ENCODE results near the gene IGFL4. TPM values are rescaled to one million over a fixed set of nuclear protein-coding genes. Genes with fewer than 3 reads are reported as not detected.

Gene IGFL4
- total RNA-seq, 2 experiments from 2014 or later = not detected

DNA sequence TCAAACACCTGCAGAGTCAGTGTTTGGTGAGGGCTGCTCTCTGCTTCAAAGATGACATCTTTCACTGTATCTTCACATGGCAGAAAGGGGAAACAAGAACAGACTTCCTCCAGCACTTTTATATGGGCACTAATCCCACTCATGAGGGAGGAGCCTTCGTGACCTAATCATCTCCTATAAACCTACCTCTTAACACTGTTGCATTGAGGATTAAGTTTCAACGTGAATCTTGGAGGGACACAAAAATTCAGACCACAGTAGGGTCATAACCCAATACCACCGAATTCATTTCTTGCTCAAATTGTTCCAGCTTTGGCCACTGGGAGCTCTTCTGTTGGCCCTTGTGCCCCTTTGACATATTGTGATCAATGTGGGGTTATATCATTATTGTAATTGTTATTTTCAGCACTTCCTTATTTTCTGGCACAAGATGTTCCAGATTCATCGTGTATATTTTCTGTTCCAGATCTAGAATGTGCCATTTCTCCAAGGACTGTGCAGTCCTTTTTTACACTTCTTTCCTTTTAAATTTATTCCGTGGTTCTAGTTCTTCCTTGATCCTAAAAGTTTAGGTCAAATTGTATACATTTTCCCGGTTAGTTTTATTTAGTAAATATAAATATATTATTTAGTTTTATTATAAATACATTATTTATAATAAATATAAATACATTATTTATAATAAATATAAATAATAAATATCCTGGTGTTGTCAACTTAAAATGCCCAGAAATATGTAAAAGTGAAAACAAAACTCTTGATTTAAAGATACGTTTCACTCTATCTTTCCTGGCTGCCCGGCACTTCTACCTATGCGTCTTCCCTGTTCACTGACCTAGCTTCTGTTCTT is 35.5 kb upstream of the IGFL4 start:
- ATAC-seq (ENCODE audit: low read depth) = no peak
- Mint-ChIP-seq H3K27me3 (peaks cover 68% of the 10 kb centered on the region), H3K4me1 (peaks cover 5% of the 10 kb centered on the region), H3K9me3 (no peaks in the 10 kb centered on the region), H3K4me3 (no peak overlapping the region), H3K27ac (no peak overlapping the region), H3K36me3 (no peaks in the 10 kb centered on the region)
- no peak for DNase-seq
- POLR2A ChIA-PET = no interaction called here

DNA sequence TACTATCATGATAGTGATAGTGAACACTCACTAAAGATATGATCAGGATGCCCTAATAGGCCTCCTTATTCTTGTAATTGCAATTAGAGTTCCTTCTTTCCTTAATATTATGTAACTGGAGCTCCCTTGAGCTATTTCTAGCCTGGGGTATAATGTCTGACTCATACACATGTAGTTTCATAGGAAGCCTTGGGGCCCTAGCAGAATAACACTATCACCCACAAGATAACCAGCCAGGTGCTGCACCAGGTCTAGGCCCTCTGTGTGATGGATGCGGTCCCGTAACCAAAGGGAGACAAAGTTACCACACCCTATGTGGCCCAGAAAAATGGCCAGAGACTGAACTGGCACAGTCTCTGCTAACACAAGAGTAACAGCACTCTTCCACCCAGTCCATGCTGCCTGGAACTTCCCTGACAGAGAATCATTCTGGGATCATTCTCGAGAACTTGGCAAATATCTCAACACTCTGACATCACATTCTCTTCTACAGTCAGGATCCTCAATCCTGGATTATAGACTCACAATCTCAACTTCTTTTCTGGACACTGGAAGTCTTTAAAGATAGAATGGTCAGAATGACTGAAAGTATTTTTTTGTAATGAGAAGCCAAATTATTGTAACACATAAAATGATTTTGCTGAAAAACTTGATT is 32.6 kb upstream of the IGFL4 start:
- Mint-ChIP-seq H3K9me3 (no peaks in the 10 kb centered on the region), H3K36me3 (no peaks in the 10 kb centered on the region), H3K4me3 (no peak overlapping the region), H3K27ac (no peak overlapping the region), H3K27me3 (peaks cover 76% of the 10 kb centered on the region), H3K4me1 (peaks cover 5% of the 10 kb centered on the region)
- POLR2A ChIA-PET = no interaction called here
- DNase-seq (no peak), ATAC-seq (ENCODE audit: low read depth) (no peak)

DNA sequence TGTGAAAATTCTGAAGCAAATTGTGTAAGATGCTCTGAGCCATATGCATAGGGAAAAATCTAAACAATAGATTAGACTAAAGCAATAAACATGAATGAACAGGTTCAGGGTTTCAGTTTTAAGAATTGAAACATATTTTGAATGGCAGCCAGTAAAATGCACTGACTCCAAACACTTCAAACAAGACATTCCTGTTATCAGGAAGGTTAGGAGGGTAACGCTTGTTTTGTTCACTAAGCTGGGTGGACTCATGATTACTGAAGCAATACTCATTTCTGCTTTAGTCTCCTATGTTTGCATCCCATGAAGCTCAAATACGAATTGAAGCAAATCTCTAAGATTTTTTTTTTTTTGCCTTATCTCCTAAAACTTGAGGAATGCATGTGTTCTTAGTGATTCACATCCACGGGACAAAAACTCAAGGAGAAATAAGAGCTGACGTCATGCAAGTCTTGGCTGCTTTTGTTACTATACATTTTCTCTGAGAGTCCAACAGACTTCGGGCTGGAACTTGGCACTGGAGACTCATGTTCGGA is 29.1 kb upstream of the IGFL4 start:
- Mint-ChIP-seq H3K27ac (no peak overlapping the region), H3K9me3 (no peaks in the 10 kb centered on the region), H3K4me1 (no peaks in the 10 kb centered on the region), H3K27me3 (peaks cover 71% of the 10 kb centered on the region), H3K4me3 (no peak overlapping the region), H3K36me3 (no peaks in the 10 kb centered on the region)
- no peak for DNase-seq
- POLR2A ChIA-PET = no interaction called here
- no peak for ATAC-seq (ENCODE audit: low read depth)

DNA sequence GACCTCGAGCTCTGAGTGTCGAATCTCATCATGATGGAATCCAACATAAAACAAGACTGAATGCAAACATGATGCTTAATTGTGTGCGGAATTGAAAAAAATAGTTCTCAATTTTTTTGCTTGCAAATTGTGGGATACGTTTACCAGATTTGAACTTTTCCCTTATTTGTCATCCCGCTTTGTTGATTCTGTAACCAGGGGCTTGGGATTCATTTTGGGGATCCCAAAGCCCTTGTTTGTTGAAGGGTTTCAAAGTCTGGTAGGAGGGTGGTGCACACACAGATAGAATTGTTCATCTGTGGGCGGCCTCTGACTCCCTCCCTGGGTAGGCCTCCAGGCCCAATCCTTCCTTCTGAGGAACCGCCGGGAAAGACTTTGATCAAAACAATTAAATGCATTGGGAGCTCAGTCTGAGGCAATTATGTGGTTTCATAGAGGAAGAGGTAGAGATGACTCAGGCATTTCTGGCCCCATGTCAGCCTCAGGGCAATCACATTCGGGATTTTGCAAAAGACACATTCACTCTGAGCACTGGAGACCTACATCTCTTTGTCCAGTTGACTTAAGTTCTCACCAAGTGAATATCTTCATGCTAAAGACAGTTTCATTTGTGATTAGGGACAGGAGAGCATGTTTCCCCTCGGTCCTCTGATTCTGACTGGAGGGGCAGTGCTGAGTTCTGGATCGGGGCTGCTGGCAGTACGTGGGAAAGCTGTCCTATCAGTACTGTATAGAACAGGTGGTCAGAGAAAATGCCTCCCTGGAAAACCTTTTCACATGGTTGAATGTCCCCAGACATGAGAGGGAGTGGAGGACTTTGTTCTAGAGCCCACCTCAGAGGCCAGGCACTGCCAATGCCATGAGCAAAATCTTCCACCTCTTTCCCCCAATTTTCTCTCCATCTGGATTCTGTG is 27.8 kb upstream of the IGFL4 start:
- Mint-ChIP-seq H3K4me3 (no peak overlapping the region), H3K4me1 (no peaks in the 10 kb centered on the region)
- no peak for ATAC-seq (ENCODE audit: low read depth)

DNA sequence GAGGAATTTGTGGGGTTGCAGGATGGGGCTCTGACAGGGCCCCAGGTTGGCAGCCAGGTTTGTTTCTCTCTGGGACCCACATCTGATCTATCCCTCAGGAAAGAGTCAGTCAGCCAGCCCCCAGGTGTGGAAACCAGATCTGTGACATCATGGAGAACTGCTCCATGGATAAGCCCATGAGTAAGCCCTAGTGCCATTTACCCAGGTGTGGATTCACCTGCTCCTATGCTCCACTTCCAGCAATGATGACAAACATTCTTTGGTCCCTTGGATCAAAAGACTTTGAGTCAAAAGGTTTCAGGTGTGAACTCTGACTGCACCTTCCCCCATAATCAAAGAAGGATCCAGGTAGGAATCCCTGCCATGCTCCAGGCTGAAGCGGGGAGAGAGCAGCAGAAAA is 26.9 kb upstream of the IGFL4 start:
- no peak for DNase-seq
- Mint-ChIP-seq H3K9me3 (no peaks in the 10 kb centered on the region), H3K4me1 (no peaks in the 10 kb centered on the region), H3K27ac (no peak overlapping the region), H3K4me3 (no peak overlapping the region), H3K36me3 (no peaks in the 10 kb centered on the region), H3K27me3 (peaks cover 60% of the 10 kb centered on the region)
- ATAC-seq (ENCODE audit: low read depth) = no peak
- POLR2A ChIA-PET = no interaction called here

More for the DNA sequence above, 27.8 kb upstream of the IGFL4 start:
- POLR2A ChIA-PET = no interaction called here
- H3K9me3 Mint-ChIP-seq = no peaks in the 10 kb centered on the region
- H3K36me3 Mint-ChIP-seq = no peaks in the 10 kb centered on the region
- no peak overlapping the region for H3K27ac Mint-ChIP-seq
- no peak for DNase-seq
- peaks cover 68% of the 10 kb centered on the region for H3K27me3 Mint-ChIP-seq

DNA sequence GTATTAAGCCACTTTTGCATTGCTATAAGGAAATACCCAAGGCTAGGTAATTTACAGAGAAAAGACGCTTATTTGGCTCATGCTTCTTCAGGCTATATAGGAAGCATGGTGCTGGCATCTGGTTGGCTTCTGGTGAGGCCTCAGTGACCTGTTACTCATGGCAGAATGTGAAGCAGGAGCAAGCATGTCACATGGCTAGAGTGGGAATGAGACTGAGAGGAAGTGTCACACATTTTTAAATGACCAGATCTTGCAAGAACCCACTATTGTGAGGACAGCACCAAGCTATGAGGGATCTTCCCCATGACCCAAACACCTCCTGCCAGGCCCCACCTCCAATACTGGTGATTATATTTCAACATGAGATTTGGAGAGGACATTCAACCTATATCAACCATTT is 25.7 kb upstream of the IGFL4 start:
- no peak for ATAC-seq (ENCODE audit: low read depth)
- no peaks in the 10 kb centered on the region for H3K4me1 Mint-ChIP-seq
- DNase-seq = no peak
- H3K9me3 Mint-ChIP-seq = no peaks in the 10 kb centered on the region
- no peak overlapping the region for H3K27ac Mint-ChIP-seq
- H3K36me3 Mint-ChIP-seq = no peaks in the 10 kb centered on the region
- H3K4me3 Mint-ChIP-seq = no peak overlapping the region
- peaks cover 58% of the 10 kb centered on the region for H3K27me3 Mint-ChIP-seq
- POLR2A ChIA-PET = no interaction called here

DNA sequence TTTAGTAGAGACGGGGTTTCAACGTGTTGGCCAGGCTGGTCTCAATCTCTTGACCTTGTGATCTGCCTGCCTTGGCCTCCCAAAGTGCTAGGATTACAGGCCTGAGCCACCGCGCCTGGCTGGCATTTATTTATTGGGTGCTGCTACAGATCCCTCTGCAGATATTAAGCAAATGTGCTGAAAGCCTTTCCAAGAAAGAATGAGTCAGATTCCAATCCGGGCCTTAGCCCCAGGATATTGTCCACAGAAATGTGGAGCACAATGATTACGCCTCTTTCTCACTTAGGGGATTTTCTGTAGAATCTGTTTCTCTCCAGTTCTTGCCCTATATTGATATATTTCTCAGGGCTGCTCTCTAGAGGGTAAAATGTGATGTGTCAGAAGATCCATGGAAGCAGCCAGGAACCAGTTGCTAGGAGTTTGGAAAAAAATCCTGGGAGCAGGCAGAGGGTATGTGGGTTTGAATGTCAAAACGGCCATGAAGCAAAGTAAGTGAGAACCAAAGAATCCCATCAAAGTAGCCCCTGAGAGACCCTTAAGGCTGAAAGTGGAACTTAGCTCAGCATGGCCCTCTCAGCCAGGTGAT is 24.8 kb upstream of the IGFL4 start:
- Mint-ChIP-seq H3K4me1 (no peaks in the 10 kb centered on the region), H3K36me3 (no peaks in the 10 kb centered on the region), H3K27me3 (peaks cover 53% of the 10 kb centered on the region), H3K4me3 (no peak overlapping the region), H3K9me3 (no peaks in the 10 kb centered on the region), H3K27ac (no peak overlapping the region)
- POLR2A ChIA-PET = no interaction called here
- ATAC-seq (ENCODE audit: low read depth) = no peak
- no peak for DNase-seq

DNA sequence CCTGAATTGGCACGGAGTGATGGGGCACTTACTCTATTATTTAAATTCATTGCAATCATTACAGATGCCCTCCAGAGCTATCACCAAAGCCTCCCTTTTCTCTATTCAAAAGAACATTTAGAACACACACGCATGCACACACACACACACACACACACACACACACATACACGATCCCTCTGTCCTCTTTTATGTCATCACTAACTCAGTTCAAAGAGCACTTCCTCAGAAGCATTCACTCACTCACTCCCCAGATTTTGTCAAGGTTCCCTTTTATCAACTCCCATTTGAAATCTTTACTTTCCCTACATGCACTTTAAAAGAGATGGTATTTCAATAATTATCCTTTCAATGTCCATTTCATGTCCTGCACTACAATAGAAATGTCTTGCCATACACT is 22.4 kb upstream of the IGFL4 start:
- no peak for DNase-seq
- Mint-ChIP-seq H3K27ac (no peak overlapping the region), H3K4me1 (no peaks in the 10 kb centered on the region), H3K36me3 (no peaks in the 10 kb centered on the region), H3K27me3 (peaks cover 40% of the 10 kb centered on the region), H3K9me3 (no peaks in the 10 kb centered on the region), H3K4me3 (no peak overlapping the region)
- no peak for ATAC-seq (ENCODE audit: low read depth)
- POLR2A ChIA-PET = no interaction called here

DNA sequence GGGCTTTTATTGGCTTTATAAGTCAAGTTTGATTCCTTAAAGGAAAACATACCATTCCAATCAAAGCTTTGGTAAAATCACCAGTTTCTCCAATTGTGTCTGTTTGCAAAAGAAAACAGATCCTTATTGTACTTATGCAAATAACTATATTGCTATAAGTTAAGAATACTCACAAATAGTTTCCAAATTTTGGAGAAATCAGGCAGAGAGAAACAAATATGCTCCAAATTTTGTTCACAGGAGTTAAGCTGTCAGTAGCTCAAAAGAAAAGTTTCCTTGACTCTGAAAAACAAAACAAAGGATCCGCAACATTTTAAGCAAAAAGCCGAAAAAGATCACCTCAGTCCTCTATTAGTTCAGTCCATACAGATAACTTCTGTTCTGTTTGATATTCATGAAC is 19.2 kb upstream of the IGFL4 start:
- POLR2A ChIA-PET = no interaction called here
- no peaks in the 10 kb centered on the region for H3K4me1 Mint-ChIP-seq
- ATAC-seq (ENCODE audit: low read depth) = no peak
- no peaks in the 10 kb centered on the region for H3K9me3 Mint-ChIP-seq
- H3K27ac Mint-ChIP-seq = no peak overlapping the region
- DNase-seq = no peak
- no peak overlapping the region for H3K4me3 Mint-ChIP-seq
- H3K36me3 Mint-ChIP-seq = no peaks in the 10 kb centered on the region
- H3K27me3 Mint-ChIP-seq = peaks cover 22% of the 10 kb centered on the region

DNA sequence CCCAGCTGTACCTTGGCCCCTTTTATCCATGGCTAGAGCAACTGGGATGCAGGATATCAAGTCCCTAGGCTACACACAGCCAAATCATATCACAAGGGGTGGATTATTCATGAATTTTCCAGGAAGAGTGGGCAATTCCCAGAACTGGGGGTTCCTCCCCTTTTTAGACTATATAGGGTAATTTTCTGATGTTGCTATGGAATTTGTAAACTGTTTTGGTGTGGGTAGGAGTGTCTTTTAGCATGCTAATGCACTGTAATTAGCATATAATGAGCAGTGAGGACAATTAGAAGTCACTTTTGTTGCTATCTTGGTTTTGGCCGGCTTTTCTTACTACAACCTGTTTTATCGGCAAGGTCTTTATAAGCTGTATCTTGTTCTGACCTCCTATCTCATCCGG is 18.0 kb upstream of the IGFL4 start:
- Mint-ChIP-seq H3K4me1 (no peaks in the 10 kb centered on the region), H3K4me3 (no peak overlapping the region), H3K9me3 (no peaks in the 10 kb centered on the region), H3K27ac (no peak overlapping the region), H3K27me3 (peaks cover 15% of the 10 kb centered on the region), H3K36me3 (no peaks in the 10 kb centered on the region)
- DNase-seq (no peak), ATAC-seq (ENCODE audit: low read depth) (no peak)
- POLR2A ChIA-PET = no interaction called here

DNA sequence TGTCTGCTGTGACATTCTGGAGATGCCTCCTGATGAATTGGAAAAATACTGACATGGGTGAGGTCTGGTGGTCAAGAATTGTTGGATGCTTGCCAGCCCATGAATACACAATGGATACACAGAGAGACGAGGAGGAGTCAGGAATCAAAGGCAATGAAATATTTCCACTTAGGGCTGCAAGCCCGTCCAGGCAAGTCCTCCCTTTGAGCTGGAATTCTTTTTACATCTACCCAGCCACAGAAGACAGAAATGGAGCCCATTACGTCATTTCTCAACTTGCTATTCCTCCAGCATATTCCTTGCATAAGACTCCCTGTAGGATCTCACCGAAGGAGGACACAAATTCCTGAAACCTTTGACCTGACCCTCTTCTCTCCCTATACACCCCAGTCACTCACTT is 15.7 kb upstream of the IGFL4 start:
- no peaks in the 10 kb centered on the region for H3K4me1 Mint-ChIP-seq
- H3K9me3 Mint-ChIP-seq = no peaks in the 10 kb centered on the region
- POLR2A ChIA-PET = no interaction called here
- DNase-seq = no peak
- no peak overlapping the region for H3K4me3 Mint-ChIP-seq
- ATAC-seq (ENCODE audit: low read depth) = no peak
- H3K27me3 Mint-ChIP-seq = peaks cover 22% of the 10 kb centered on the region
- no peak overlapping the region for H3K27ac Mint-ChIP-seq
- no peaks in the 10 kb centered on the region for H3K36me3 Mint-ChIP-seq

DNA sequence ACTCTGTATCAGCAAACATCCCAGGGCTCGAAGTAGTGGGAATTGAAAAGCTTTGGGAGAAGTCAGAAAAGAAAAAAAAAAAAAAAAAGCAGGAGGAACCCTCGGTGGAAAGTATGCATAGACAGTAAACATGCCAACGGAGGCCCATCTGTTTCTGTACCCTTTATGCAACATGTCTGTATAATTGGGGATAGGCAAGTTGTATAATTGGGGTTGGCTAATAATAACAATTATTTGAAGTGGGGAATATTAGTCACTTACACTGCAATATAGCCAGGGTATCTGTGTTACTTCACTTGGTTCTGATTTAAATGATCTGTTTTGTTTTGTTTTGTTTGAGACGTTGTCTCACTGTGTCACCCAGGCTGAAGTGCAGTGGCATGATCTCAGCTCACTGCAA is 12.1 kb upstream of the IGFL4 start:
- POLR2A ChIA-PET = no interaction called here
- ATAC-seq (ENCODE audit: low read depth) = no peak
- H3K36me3 Mint-ChIP-seq = no peaks in the 10 kb centered on the region

DNA sequence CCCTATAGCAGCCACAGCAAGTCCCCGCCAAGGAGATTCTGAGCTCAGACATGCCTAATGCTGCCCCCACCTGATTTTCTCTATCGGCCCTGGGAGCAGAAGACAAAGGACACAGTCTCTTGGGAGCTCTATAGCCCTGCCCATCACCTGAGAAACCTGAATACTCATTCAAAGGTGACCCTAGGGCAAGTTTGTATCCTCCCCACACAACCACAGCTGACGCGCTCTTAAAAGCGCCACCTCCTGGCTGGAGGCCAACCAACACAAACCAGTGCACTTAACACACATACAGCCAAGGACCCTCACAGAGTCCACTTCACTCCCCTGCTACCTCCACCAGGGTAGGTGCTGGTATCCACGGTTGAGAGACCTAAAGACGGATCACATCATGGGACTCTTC is 8.8 kb upstream of the IGFL4 start:
- peaks cover 60% of the 10 kb centered on the region for H3K27me3 Mint-ChIP-seq
- H3K4me3 Mint-ChIP-seq = no peak overlapping the region
- POLR2A ChIA-PET = interaction anchor here (0.6 kb wide), 1 partner anchor 367 kb away, joined by 3 read pairs; no protein-coding TSS in a partner anchor
- H3K36me3 Mint-ChIP-seq = no peaks in the 10 kb centered on the region
- H3K9me3 Mint-ChIP-seq = peaks cover 1% of the 10 kb centered on the region
- no peaks in the 10 kb centered on the region for H3K4me1 Mint-ChIP-seq
- H3K27ac Mint-ChIP-seq = no peak overlapping the region
- DNase-seq = no peak
- ATAC-seq (ENCODE audit: low read depth) = no peak

More for the DNA sequence above, 12.1 kb upstream of the IGFL4 start:
- no peaks in the 10 kb centered on the region for H3K9me3 Mint-ChIP-seq
- H3K27me3 Mint-ChIP-seq = peaks cover 45% of the 10 kb centered on the region
- DNase-seq = no peak
- no peaks in the 10 kb centered on the region for H3K4me1 Mint-ChIP-seq
- no peak overlapping the region for H3K27ac Mint-ChIP-seq
- H3K4me3 Mint-ChIP-seq = no peak overlapping the region

Measured in activated naive CD8-positive, alpha-beta T cell treated with anti-CD3 and anti-CD28 coated beads, Interleukin-2, amount 10 ng/mL, durations not matched to agents 7 days and 5 days (primary cell).